GM18951 (cell line): Measurements from ENCODE around the gene CAMTA2.

ENCODE experiments used
- POLR2A ChIP-seq: IDR thresholded peaks from 4 replicates; pipeline ENCODE4 v1.6.1; 2011; ENCODE audit warnings: mild to moderate bottlenecking; ENCODE audit not compliant: insufficient read length, insufficient read depth; ENCODE audit errors: extremely low read depth
- in situ Hi-C: fragments of 300-500 bp; cut with MboI; formaldehyde crosslinking; loops from one replicate; pipeline ENCODE4 v1.12.0; 2022; ENCODE audit warnings: low sequenced_read_pairs, mixed read lengths, inconsistent platforms; ENCODE audit not compliant: unreplicated experiment

Gene CAMTA2

DNA sequence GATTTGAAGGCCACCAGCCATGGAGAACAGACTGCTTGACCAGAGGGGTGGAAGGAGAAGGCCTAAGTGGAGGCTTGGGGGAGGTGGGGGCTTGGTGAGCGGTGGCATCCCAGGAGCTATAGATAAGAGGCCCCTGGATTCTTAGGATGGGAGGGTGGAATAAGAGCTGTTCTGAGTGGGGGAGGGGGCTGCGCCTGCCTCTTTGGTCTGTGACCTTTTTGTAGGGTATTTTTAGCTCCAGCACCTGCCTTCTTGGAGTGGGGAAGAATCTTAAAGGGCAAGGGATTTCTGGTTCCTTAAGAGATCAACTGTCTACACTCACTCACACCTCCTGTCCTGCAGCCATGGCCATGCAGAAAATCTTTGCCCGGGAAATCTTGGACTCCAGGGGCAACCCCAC, 36.0 kb downstream of the CAMTA2 start:
- no peak for TF ChIP-seq POLR2A
- in situ Hi-C loops = no loop called here

DNA sequence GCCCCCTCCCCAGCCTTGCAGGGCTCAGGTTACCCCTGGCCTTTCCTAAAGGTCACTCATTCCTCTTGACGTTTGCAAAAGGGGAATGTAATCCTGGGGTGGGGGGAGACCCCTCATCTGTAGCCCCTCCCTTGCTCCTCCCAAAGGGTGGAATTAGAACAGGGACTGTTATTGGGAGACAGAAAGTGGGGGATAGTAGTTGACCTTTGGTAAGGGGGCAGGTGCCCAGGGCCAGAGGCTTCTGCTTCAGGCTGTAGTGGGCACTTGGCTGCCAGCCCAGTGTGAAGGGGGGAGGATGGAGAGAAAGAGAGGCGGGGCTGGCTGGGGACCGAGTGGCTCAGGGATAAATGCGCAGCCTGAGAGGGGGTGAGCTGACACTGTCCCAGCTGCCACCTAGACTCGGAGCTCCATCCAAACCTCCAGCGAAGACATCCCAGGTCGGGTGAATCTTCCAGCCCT, 36.7 kb downstream of the CAMTA2 start, which contains the start of gene ENO3:
ENO3 (plus strand) TSS at position 374 of the 459 bp plus-strand sequence. CDS start 711 bp downstream, outside the sequence.
- in situ Hi-C loops = no loop called here
- peak; percentile 31 for TF ChIP-seq POLR2A

GRCh38 chr17:4950075-4950745, 37.3 kb downstream of the CAMTA2 start:
- peak; percentile 56 for TF ChIP-seq POLR2A

GRCh38 chr17:4949321-4950074, 38.0 kb downstream of the CAMTA2 start:
- TF ChIP-seq POLR2A = peak; percentile 53
- in situ Hi-C loops = no loop called here

More at GRCh38 chr17:4950075-4950745, 37.3 kb downstream of the CAMTA2 start:
- in situ Hi-C loops = no loop called here

DNA sequence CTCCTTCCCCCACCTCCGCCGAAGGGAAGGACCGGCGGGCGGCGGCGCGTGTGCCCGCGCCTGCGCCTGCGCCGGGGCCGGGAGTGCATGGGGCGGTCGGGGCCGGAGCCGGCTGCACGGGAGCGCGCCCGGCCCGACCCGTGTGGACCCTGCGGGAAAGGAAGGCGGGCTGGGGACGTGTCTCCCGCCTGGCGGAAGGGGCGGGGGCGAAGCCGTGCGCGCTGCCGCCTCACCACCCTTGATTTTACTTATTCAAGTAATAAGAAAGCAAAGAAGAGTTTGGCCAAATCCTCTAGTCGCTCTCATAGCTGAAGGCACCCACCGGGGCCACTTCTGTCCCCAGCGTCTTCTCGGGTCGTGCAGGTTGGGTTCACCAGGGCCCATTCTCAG, 38.5 kb downstream of the CAMTA2 start:
- in situ Hi-C loops = no loop called here
- TF ChIP-seq POLR2A = peak; percentile 51

- peak; percentile 94 for TF ChIP-seq POLR2A
- in situ Hi-C loops = no loop called here
Observed at GRCh38 chr17:4948166-4948930, 39.1 kb downstream of the CAMTA2 start, which contains the start of gene PFN1. Gene PFN1, minus strand, starts transcription at chr17:4948530. Its CDS starts 136 bp downstream, at chr17:4948394.

DNA sequence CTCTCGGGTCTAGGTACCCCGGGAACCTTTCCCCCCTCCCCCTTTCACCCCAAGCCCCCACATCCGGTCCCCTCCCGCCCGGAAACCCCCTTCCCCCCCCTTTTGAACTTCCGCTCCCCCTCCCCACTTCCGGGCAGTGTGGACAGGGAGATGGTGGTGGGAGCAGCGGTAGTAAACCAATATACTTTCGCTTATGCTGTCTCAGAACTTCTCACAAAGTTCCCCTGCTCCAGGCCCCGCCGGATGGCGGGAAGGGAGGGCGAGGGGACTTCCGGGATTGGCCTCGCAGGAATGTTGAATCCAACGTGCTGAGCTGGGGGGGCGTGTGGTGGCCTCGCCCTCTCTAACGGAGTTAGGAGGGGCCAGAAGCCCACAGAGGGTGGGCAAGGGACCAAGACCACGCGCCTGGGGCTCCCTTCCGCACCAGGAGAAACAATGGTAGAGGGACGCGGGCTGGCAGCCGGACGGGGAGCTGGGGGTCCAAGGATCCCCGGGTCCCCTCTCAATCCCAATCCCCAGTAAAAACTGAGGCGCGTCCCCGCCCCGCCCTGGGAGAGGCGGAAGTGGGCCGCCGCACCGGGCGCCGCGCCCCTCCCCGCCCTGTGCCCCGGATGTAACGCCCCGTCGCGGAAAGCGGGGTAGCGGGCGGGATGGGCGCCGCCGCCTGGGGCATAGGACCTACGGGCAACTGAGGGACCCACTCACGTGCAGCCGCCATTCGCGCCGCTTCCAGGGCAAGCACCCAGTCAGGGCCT, 39.9 kb downstream of the CAMTA2 start:
- in situ Hi-C loops = no loop called here
- TF ChIP-seq POLR2A = peak; percentile 49

- no peak for TF ChIP-seq POLR2A
- in situ Hi-C loops = no loop called here
Observed at GRCh38 chr17:4947010-4947410, 40.5 kb downstream of the CAMTA2 start.

DNA sequence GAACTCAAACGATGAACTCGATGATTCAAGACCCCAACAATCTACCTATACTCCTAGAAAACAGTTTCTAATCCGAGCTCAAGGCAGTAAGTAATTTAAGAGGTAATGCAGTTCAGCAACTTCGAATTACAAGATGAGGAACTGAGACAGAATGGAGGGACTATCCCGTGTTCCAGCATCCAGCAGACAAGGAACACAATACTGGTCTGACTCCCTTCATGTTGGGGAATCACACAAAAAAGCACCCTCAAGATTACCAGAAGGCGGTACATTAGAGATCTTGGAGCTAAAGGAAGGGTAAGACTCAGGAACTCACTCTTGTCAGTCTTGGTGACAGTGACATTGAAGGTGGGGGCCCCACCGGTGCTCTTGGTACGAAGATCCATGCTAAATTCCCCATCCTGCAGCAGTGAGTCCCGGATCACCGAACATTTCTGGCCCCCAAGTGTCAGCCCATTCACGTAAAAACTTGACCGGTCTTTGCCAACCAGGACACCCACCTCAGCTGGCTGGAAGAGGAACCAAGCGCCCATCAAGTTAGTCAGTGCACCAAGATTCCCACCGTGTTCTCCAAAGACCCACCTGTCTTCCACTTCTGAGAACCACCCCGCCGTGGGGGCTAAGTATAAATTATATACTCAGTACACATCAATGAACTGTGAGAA, 41.0 kb downstream of the CAMTA2 start:
- peak; percentile 42 for TF ChIP-seq POLR2A
- in situ Hi-C loops = no loop called here

GRCh38 chr17:4945944-4946280, 41.6 kb downstream of the CAMTA2 start:
- TF ChIP-seq POLR2A = no peak
- in situ Hi-C loops = no loop called here

GRCh38 chr17:4945176-4945943, 42.1 kb downstream of the CAMTA2 start:
- TF ChIP-seq POLR2A = peak; percentile 60
- in situ Hi-C loops = no loop called here
